Mucosa of rectum (tissue), 2 donors: ENCODE results near the gene KRTAP10-5.

Experiments used
- H3K27ac ChIP-seq, 2 donors: one replicate each; pipeline ENCODE4 v1.7.0; 2013; ENCODE audit warnings: inconsistent platforms in 2 of 2, low read depth in 2 of 2, low read length in 2 of 2
- H3K27me3 ChIP-seq, 2 donors: one replicate each; pipeline ENCODE4 v1.7.0; 2013; ENCODE audit warnings: low read length in 2 of 2; ENCODE audit not compliant: control insufficient read depth in 2 of 2, insufficient read depth in 2 of 2
- H3K36me3 ChIP-seq, 2 donors: one replicate each; pipeline ENCODE4 v1.7.0; 2013; ENCODE audit warnings: low read length in 2 of 2; ENCODE audit not compliant: control insufficient read depth in 2 of 2, insufficient read depth in 2 of 2
- H3K4me1 ChIP-seq, 2 donors: one replicate each; pipeline ENCODE4 v1.7.0; 2013; ENCODE audit warnings: low read length in 2 of 2, mild to moderate bottlenecking in 1 of 2; ENCODE audit not compliant: control insufficient read depth in 2 of 2, insufficient read depth in 2 of 2
- H3K4me3 ChIP-seq, 2 donors: one replicate each; pipeline ENCODE4 v1.7.0; 2013; ENCODE audit warnings: low read length in 2 of 2
- H3K9ac ChIP-seq, 2 donors: one replicate each; pipeline ENCODE4 v1.7.0; 2013; ENCODE audit warnings: low read length in 2 of 2, low read depth in 1 of 2, mild to moderate bottlenecking in 1 of 2
- H3K9me3 ChIP-seq, 2 donors: one replicate each; pipeline ENCODE4 v1.7.0; 2013; ENCODE audit warnings: low read length in 2 of 2; ENCODE audit not compliant: control insufficient read depth in 2 of 2
- donor health status: healthy.
- donor health status: Normal muscosa, but diverticular disease.

The KRTAP10-5 gene

GRCh38 chr21:44548922-44549321, 31.5 kb downstream of the KRTAP10-5 start:
- Histone ChIP-seq H3K27me3 (no peaks in the 10 kb centered on the region), H3K4me3 (no peak overlapping the region), H3K9me3 (no peaks in the 10 kb centered on the region), H3K27ac (no peak overlapping the region), H3K4me1 (no peaks in the 10 kb centered on the region), H3K9ac (no peak overlapping the region), H3K36me3 (no peaks in the 10 kb centered on the region)

GRCh38 chr21:44548381-44548780, 32.0 kb downstream of the KRTAP10-5 start:
- H3K4me3 ChIP-seq, result no peak overlapping the region
- H3K9ac ChIP-seq, result no peak overlapping the region
- no peaks in the 10 kb centered on the region for H3K27me3 ChIP-seq
- H3K27ac ChIP-seq, result no peak overlapping the region
- H3K9me3 ChIP-seq, result no peaks in the 10 kb centered on the region
- no peaks in the 10 kb centered on the region for H3K36me3 ChIP-seq
- H3K4me1 ChIP-seq, result no peaks in the 10 kb centered on the region

- Histone ChIP-seq H3K4me1 (no peaks in the 10 kb centered on the region), H3K27ac (no peak overlapping the region), H3K27me3 (no peaks in the 10 kb centered on the region)
Observed at GRCh38 chr21:44547656-44548331, 32.6 kb downstream of the KRTAP10-5 start.

GRCh38 chr21:44544566-44544965, 35.8 kb downstream of the KRTAP10-5 start:
- no peaks in the 10 kb centered on the region for H3K36me3 ChIP-seq
- H3K27ac ChIP-seq, result no peak overlapping the region
- H3K27me3 ChIP-seq, result no peaks in the 10 kb centered on the region
- no peaks in the 10 kb centered on the region for H3K9me3 ChIP-seq
- H3K9ac ChIP-seq, result no peak overlapping the region
- no peak overlapping the region for H3K4me3 ChIP-seq
- H3K4me1 ChIP-seq, result no peaks in the 10 kb centered on the region

More at GRCh38 chr21:44547656-44548331, 32.6 kb downstream of the KRTAP10-5 start:
- H3K9ac ChIP-seq, result no peak overlapping the region
- H3K9me3 ChIP-seq, result no peaks in the 10 kb centered on the region
- H3K36me3 ChIP-seq, result no peaks in the 10 kb centered on the region
- H3K4me3 ChIP-seq, result no peak overlapping the region

GRCh38 chr21:44542716-44543115, 37.7 kb downstream of the KRTAP10-5 start:
- H3K36me3 ChIP-seq, result no peaks in the 10 kb centered on the region
- H3K4me1 ChIP-seq, result no peaks in the 10 kb centered on the region
- H3K27ac ChIP-seq, result no peak overlapping the region
- H3K4me3 ChIP-seq, result no peak overlapping the region
- H3K27me3 ChIP-seq, result no peaks in the 10 kb centered on the region
- H3K9me3 ChIP-seq, result no peaks in the 10 kb centered on the region
- no peak overlapping the region for H3K9ac ChIP-seq

GRCh38 chr21:44540741-44541288, 39.6 kb downstream of the KRTAP10-5 start:
- no peak overlapping the region for H3K27ac ChIP-seq
- H3K9me3 ChIP-seq, result no peaks in the 10 kb centered on the region
- no peak overlapping the region for H3K9ac ChIP-seq

GRCh38 chr21:44539991-44540666, 40.3 kb downstream of the KRTAP10-5 start, which contains the start of gene KRTAP10-1:
TSS of gene KRTAP10-1 (minus strand) at chr21:44540195. CDS start at chr21:44540150, 45 bp downstream.
- Histone ChIP-seq H3K36me3 (no peaks in the 10 kb centered on the region), H3K27me3 (no peaks in the 10 kb centered on the region), H3K4me3 (no peak within 1 kb of the TSS), H3K9ac (no peak within 1 kb of the TSS), H3K4me1 (no peaks in the 10 kb centered on the region), H3K9me3 (no peaks in the 10 kb centered on the region), H3K27ac (no peak within 1 kb of the TSS)

More at GRCh38 chr21:44540741-44541288, 39.6 kb downstream of the KRTAP10-5 start:
- Histone ChIP-seq H3K36me3 (no peaks in the 10 kb centered on the region), H3K27me3 (no peaks in the 10 kb centered on the region), H3K4me3 (no peak overlapping the region), H3K4me1 (no peaks in the 10 kb centered on the region)

- no peaks in the 10 kb centered on the region for H3K9me3 ChIP-seq
- no peak overlapping the region for H3K9ac ChIP-seq
- H3K36me3 ChIP-seq, result no peaks in the 10 kb centered on the region
- no peaks in the 10 kb centered on the region for H3K4me1 ChIP-seq
- no peak overlapping the region for H3K27ac ChIP-seq
- H3K4me3 ChIP-seq, result no peak overlapping the region
- no peaks in the 10 kb centered on the region for H3K27me3 ChIP-seq
Observed at GRCh38 chr21:44539046-44539445, 41.4 kb downstream of the KRTAP10-5 start.

GRCh38 chr21:44537930-44538911, 42.2 kb downstream of the KRTAP10-5 start:
- Histone ChIP-seq H3K9ac (no peak overlapping the region), H3K27me3 (no peaks in the 10 kb centered on the region), H3K4me3 (no peak overlapping the region), H3K9me3 (no peaks in the 10 kb centered on the region), H3K27ac (no peak overlapping the region), H3K4me1 (no peaks in the 10 kb centered on the region), H3K36me3 (no peaks in the 10 kb centered on the region)
